SJSA1 (cell line): ENCODE results near the gene PHLDA2. TPM values are rescaled to one million over a fixed set of nuclear protein-coding genes. Genes with fewer than 3 reads are reported as not detected.

ENCODE experiments used
- DNase-seq, 2 experiments: peaks; one replicate each; pipeline ENCODE4 v3.0.0-alpha.2; 2015 to 2020; ENCODE audit warnings: low spot score in 2 of 2, low read depth in 1 of 2
- H3K27ac ChIP-seq: fragments of 250-450 bp; sonication (Bioruptor Pico); 2 replicates; pipeline ENCODE4 v1.5.1; 2020; ENCODE audit warnings: mild to moderate bottlenecking, moderate library complexity
- H3K27me3 ChIP-seq: fragments of 250-450 bp; sonication (Bioruptor Pico); replicated peaks from 2 replicates; pipeline ENCODE4 v1.5.1; 2020; ENCODE audit warnings: mild to moderate bottlenecking, moderate library complexity
- H3K36me3 ChIP-seq: fragments of 250-450 bp; sonication (Bioruptor Pico); 2 replicates; pipeline ENCODE4 v1.5.1; 2020; ENCODE audit warnings: mild to moderate bottlenecking
- H3K4me1 ChIP-seq: fragments of 250-450 bp; sonication (Bioruptor Pico); replicated peaks from 2 replicates; pipeline ENCODE4 v1.6.1; 2021; ENCODE audit warnings: mild to moderate bottlenecking
- H3K4me3 ChIP-seq: fragments of 250-450 bp; sonication (Bioruptor Pico); 2 replicates; pipeline ENCODE4 v1.5.1; 2020; ENCODE audit warnings: mild to moderate bottlenecking
- H3K9me3 ChIP-seq: fragments of 250-450 bp; sonication (Bioruptor Pico); replicated peaks from 2 replicates; pipeline ENCODE4 v1.5.1; 2020; ENCODE audit warnings: mild to moderate bottlenecking
- total RNA-seq: library from RNA; depleted of rRNA; stranded (reverse); fragments of >200 nt; shearing (Covaris generic); gene quantifications from 2 replicates; pipeline ENCODE4 v1.2.3, GENCODE V29; 2014

PHLDA2 gene
- total RNA-seq, 1 experiment from 2014 or later = 28.0 TPM

GRCh38 chr11:2930704-2931419 is 1.6 kb upstream of the PHLDA2 start:
- Histone ChIP-seq H3K4me3 (peak overlapping the region; percentile 58), H3K36me3 (peaks cover 15% of the 10 kb centered on the region), H3K27me3 (no peaks in the 10 kb centered on the region), H3K9me3 (no peaks in the 10 kb centered on the region), H3K27ac (peak overlapping the region; percentile 72), H3K4me1 (peaks cover 55% of the 10 kb centered on the region)
- DNase-seq = no peak

GRCh38 chr11:2929950-2930703 is 907 bp upstream of the PHLDA2 start:
- peak overlapping the region; percentile 58 for H3K4me3 ChIP-seq
- H3K4me1 ChIP-seq = peaks cover 55% of the 10 kb centered on the region
- peaks cover 15% of the 10 kb centered on the region for H3K36me3 ChIP-seq
- peak overlapping the region; percentile 72 for H3K27ac ChIP-seq
- no peaks in the 10 kb centered on the region for H3K27me3 ChIP-seq
- DNase-seq = peak; percentile 82 to 90
- H3K9me3 ChIP-seq = no peaks in the 10 kb centered on the region

- Histone ChIP-seq H3K27ac (peak overlapping the region; percentile 72), H3K9me3 (no peaks in the 10 kb centered on the region), H3K36me3 (peaks cover 15% of the 10 kb centered on the region), H3K4me1 (peaks cover 55% of the 10 kb centered on the region), H3K4me3 (peak overlapping the region; percentile 58), H3K27me3 (no peaks in the 10 kb centered on the region)
- peak; percentile 88 to 92 for DNase-seq
Measured at GRCh38 chr11:2929531-2929949, 320 bp upstream of the PHLDA2 start.

- Histone ChIP-seq H3K4me1 (peaks cover 46% of the 10 kb centered on the region), H3K36me3 (peaks cover 15% of the 10 kb centered on the region), H3K4me3 (peak overlapping the region; percentile 58), H3K27me3 (no peaks in the 10 kb centered on the region), H3K9me3 (no peaks in the 10 kb centered on the region), H3K27ac (no peak overlapping the region)
- DNase-seq = peak in 1 of 2 experiments; percentile 52
Measured at GRCh38 chr11:2927851-2928604, 1.2 kb downstream of the PHLDA2 start.

GRCh38 chr11:2927121-2927800 is 2.0 kb downstream of the PHLDA2 start:
- H3K9me3 ChIP-seq = no peaks in the 10 kb centered on the region
- no peaks in the 10 kb centered on the region for H3K27me3 ChIP-seq
- peak overlapping the region; percentile 58; the same call in 1 of the 2 replicates for H3K4me3 ChIP-seq
- H3K36me3 ChIP-seq = peaks cover 15% of the 10 kb centered on the region
- no peak overlapping the region for H3K27ac ChIP-seq
- DNase-seq = no peak
- peaks cover 38% of the 10 kb centered on the region for H3K4me1 ChIP-seq

GRCh38 chr11:2926611-2927051 is 2.6 kb downstream of the PHLDA2 start:
- no peak for DNase-seq

GRCh38 chr11:2924821-2925675 is 4.2 kb downstream of the PHLDA2 start:
- Histone ChIP-seq H3K4me3 (no peak overlapping the region), H3K36me3 (peaks cover 15% of the 10 kb centered on the region), H3K27ac (no peak overlapping the region), H3K4me1 (peaks cover 28% of the 10 kb centered on the region), H3K27me3 (no peaks in the 10 kb centered on the region), H3K9me3 (no peaks in the 10 kb centered on the region)
- no peak for DNase-seq

More at GRCh38 chr11:2926611-2927051, 2.6 kb downstream of the PHLDA2 start:
- H3K9me3 ChIP-seq = no peaks in the 10 kb centered on the region
- H3K4me1 ChIP-seq = peaks cover 35% of the 10 kb centered on the region
- H3K27me3 ChIP-seq = no peaks in the 10 kb centered on the region
- H3K27ac ChIP-seq = no peak overlapping the region
- H3K36me3 ChIP-seq = peaks cover 15% of the 10 kb centered on the region
- no peak overlapping the region for H3K4me3 ChIP-seq

GRCh38 chr11:2924381-2924780 is 4.8 kb downstream of the PHLDA2 start:
- Histone ChIP-seq H3K9me3 (0 out of 2 replicates have a peak, but pooled peaks cover 2% of the 10 kb centered on the region), H3K4me3 (no peak overlapping the region), H3K27ac (no peak overlapping the region), H3K27me3 (no peaks in the 10 kb centered on the region), H3K36me3 (peaks cover 15% of the 10 kb centered on the region), H3K4me1 (peaks cover 21% of the 10 kb centered on the region)
- no peak for DNase-seq

- no peak overlapping the region for H3K27ac ChIP-seq
- H3K9me3 ChIP-seq = peaks cover 2% of the 10 kb centered on the region; the same call in 1 of the 2 replicates
- H3K36me3 ChIP-seq = peaks cover 11% of the 10 kb centered on the region; the same call in 1 of the 2 replicates
- H3K27me3 ChIP-seq = no peaks in the 10 kb centered on the region
- H3K4me3 ChIP-seq = no peak overlapping the region
- H3K4me1 ChIP-seq = peaks cover 17% of the 10 kb centered on the region
- DNase-seq = no peak
Measured at GRCh38 chr11:2923446-2924375, 5.5 kb downstream of the PHLDA2 start.

GRCh38 chr11:2922655-2923054 is 6.6 kb downstream of the PHLDA2 start:
- H3K9me3 ChIP-seq = peaks cover 2% of the 10 kb centered on the region; the same call in 1 of the 2 replicates
- H3K27ac ChIP-seq = no peak overlapping the region
- H3K4me1 ChIP-seq = peaks cover 6% of the 10 kb centered on the region
- H3K36me3 ChIP-seq = 0 out of 2 replicates have a peak, but pooled peaks cover 3% of the 10 kb centered on the region
- DNase-seq = no peak
- no peak overlapping the region for H3K4me3 ChIP-seq
- H3K27me3 ChIP-seq = no peaks in the 10 kb centered on the region

GRCh38 chr11:2921742-2922493 is 7.3 kb downstream of the PHLDA2 start:
- no peak overlapping the region for H3K27ac ChIP-seq
- no peaks in the 10 kb centered on the region; the same call in 1 of the 2 replicates for H3K4me1 ChIP-seq
- no peak overlapping the region for H3K4me3 ChIP-seq
- no peaks in the 10 kb centered on the region for H3K27me3 ChIP-seq
- no peak for DNase-seq
- no peaks in the 10 kb centered on the region for H3K36me3 ChIP-seq
- peaks cover 2% of the 10 kb centered on the region; the same call in 1 of the 2 replicates for H3K9me3 ChIP-seq
